Measurements from ENCODE around the gene ERP29. TPM values are rescaled to one million over a fixed set of nuclear protein-coding genes. Genes with fewer than 3 reads are reported as not detected.

The ERP29 gene
- total RNA-seq, 1 donor from 2014 or later = 159 TPM

- no peak for FAIRE-seq
- TF ChIP-seq, protein P1, sequence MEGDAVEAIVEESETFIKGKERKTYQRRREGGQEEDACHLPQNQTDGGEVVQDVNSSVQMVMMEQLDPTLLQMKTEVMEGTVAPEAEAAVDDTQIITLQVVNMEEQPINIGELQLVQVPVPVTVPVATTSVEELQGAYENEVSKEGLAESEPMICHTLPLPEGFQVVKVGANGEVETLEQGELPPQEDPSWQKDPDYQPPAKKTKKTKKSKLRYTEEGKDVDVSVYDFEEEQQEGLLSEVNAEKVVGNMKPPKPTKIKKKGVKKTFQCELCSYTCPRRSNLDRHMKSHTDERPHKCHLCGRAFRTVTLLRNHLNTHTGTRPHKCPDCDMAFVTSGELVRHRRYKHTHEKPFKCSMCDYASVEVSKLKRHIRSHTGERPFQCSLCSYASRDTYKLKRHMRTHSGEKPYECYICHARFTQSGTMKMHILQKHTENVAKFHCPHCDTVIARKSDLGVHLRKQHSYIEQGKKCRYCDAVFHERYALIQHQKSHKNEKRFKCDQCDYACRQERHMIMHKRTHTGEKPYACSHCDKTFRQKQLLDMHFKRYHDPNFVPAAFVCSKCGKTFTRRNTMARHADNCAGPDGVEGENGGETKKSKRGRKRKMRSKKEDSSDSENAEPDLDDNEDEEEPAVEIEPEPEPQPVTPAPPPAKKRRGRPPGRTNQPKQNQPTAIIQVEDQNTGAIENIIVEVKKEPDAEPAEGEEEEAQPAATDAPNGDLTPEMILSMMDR (IDR thresholded peaks at IDR 0.05; ENCODE audit: insufficient read depth, low read length, severe bottlenecking) = no peak
- Histone ChIP-seq H3K36me3 (ENCODE audit: control insufficient read depth, insufficient read depth, low read length) (peaks cover 10% of the 10 kb centered on the region), H3K27me3 (ENCODE audit: control insufficient read depth, insufficient read depth, low read length) (no peaks in the 10 kb centered on the region), H3K4me3 (ENCODE audit: low read depth, low read length) (no peak overlapping the region)
- no peak for DNase-seq (ENCODE audit: low read depth)
These were observed 53.3 kb downstream of the ERP29 start for GRCh38 chr12:112066566-112066965.

Other genes with a start within 250 kb of the ERP29 start
- gene ALDH2, start 246.5 kb upstream of the ERP29 start, total RNA-seq = 41.9 and 106 TPM in 2 replicates
- 43.3 and 45.5 TPM in 2 replicates for gene MAPKAPK5, start 171.2 kb upstream of the ERP29 start, total RNA-seq
- 8.6 and 10.0 TPM in 2 replicates for gene TMEM116, start 261 bp upstream of the ERP29 start, total RNA-seq
- gene NAA25, start 95.4 kb downstream of the ERP29 start, total RNA-seq = 18.3 and 22.9 TPM in 2 replicates
- gene TRAFD1, start 112.1 kb downstream of the ERP29 start, total RNA-seq = 30.8 and 49.4 TPM in 2 replicates